Progenitor cell of endocrine pancreas (in vitro differentiated cells): ENCODE data around the gene IGF2BP3. TPM values are rescaled to one million over a fixed set of nuclear protein-coding genes. Genes with fewer than 3 reads are reported as not detected.

Experiments
- DNase-seq: peaks from one replicate; pipeline ENCODE4 v3.0.0; 2021; ENCODE audit warnings: low spot score; ENCODE audit not compliant: unreplicated experiment
- H3K27ac Mint-ChIP-seq: 2 replicates; pipeline ENCODE4 v1.8.0; 2021; ENCODE audit warnings: mild to moderate bottlenecking, moderate library complexity, mixed read lengths
- H3K27me3 Mint-ChIP-seq: 2 replicates; pipeline ENCODE4 v1.8.0; 2021; ENCODE audit warnings: mixed read lengths
- H3K36me3 Mint-ChIP-seq: 2 replicates; pipeline ENCODE4 v1.8.0; 2022; ENCODE audit warnings: mixed read lengths; ENCODE audit not compliant: insufficient read depth
- H3K4me1 Mint-ChIP-seq: 2 replicates; pipeline ENCODE4 v1.8.0; 2021; ENCODE audit warnings: low read depth, mixed read lengths
- H3K4me3 Mint-ChIP-seq: 2 replicates; pipeline ENCODE4 v1.8.0; 2021; ENCODE audit warnings: low read depth, mild to moderate bottlenecking, moderate library complexity, mixed read lengths
- H3K9me3 Mint-ChIP-seq: 2 replicates; pipeline ENCODE4 v1.8.0; 2021; ENCODE audit warnings: low read depth, mixed read lengths
- CTCF ChIP-seq: fragments of 200-600 bp; sonication (generic); IDR thresholded peaks from one replicate; pipeline ENCODE4 v1.5.0; 2021; ENCODE audit warnings: antibody characterized with exemption, mild to moderate bottlenecking; ENCODE audit not compliant: unreplicated experiment
- total RNA-seq: library from RNA; stranded (reverse); gene quantifications from 2 replicates; pipeline ENCODE4 v1.2.1, GENCODE V29; 2021

IGF2BP3 gene
- total RNA-seq, 1 donor from 2014 or later = 96.9 TPM

DNA sequence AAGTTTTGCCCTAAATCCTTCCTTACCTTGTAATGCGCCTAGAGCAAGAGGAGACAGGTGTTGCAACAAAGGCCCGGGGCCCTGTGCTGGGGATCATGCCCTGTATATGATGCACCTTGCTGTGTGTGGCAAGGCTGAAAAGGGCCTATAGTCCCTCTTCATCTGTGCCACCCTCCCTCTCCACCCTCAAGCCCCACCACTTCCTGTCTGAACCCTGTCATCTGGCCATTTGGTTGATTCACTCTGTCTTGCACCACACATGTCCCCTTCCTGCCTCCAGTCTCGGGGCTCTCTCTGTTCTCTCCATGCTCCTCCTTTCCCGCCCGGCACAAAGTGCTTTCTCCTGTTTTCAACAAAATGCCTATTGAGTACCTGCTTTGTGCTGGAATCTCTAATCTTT, 182.7 kb downstream of the IGF2BP3 start:
- no peak for DNase-seq
- H3K27ac Mint-ChIP-seq = no peak overlapping the region
- no peaks in the 10 kb centered on the region for H3K36me3 Mint-ChIP-seq
- H3K9me3 Mint-ChIP-seq = no peaks in the 10 kb centered on the region
- H3K4me3 Mint-ChIP-seq = no peak overlapping the region
- no peaks in the 10 kb centered on the region for H3K27me3 Mint-ChIP-seq
- H3K4me1 Mint-ChIP-seq = peaks cover 6% of the 10 kb centered on the region
- no peak for TF ChIP-seq CTCF

DNA sequence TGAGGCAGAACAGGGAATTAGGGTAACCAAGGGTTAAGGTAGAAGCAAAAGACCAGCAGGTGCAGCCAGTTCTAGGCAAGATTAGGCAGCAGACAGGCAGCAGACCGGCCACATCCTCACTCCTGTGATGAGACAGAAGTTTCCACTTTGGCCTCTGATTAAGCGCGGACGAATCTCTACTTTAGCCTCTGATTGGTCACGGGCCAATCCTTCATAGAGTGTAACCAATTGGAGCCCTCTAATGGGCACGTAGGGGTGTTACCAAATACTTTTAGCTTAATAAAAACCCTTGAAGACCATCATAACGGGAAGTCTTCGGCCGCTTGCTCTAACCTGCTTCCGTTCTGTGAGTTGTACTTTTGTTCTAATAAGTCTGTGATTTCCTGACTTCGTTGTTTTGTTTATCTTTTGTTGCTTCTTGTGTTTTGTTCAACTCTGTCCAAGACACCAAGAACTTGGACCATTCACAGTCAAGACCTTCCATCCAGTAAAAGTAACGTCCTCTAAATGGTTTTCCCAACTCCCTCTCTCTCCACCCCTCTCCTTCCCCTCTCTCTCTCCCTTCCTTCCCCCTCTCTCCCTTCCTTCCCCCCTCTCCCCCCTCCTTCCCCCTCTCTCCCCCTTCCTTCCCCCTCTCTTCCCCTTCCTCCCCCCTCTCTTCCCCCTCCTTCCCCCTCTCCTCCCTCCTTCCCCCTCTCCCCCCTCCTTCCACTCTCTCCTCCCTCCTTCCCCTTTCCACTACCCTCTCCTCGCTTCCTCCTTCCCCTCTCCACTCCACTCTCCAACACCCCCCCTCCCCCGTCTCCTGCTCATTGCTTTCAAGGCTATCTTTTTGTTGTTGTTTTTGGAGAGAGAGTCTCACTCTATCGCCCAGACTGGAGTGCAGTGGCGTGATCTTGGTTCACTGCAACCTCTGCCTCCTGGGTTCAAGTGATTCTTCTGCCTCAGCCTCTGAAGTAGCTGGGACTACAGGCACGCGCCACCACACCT, 184.3 kb downstream of the IGF2BP3 start:
- H3K4me3 Mint-ChIP-seq = no peak overlapping the region
- H3K27me3 Mint-ChIP-seq = no peaks in the 10 kb centered on the region

DNA sequence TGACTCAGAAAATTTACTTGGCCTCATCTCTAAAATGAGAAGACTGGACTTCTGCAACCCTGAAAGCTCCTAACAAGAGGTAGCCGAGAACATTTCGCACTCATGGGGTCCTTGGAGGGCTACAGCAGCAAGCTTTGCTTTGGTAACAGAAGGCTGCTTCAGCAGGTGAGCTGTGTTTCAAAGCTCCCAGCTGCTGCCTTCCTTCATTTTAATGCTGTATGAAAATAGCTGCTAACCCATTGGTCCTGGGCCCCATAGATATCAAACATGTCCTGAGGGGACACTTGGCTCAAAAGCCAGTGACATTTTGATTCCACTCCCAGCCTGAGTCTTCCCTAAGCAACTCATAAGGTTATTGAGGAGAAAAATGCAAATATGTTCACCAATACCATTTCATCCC, 185.4 kb downstream of the IGF2BP3 start:
- no peak for TF ChIP-seq CTCF
- no peak for DNase-seq
- H3K27ac Mint-ChIP-seq = peak overlapping the region; percentile 37
- H3K27me3 Mint-ChIP-seq = no peaks in the 10 kb centered on the region
- no peaks in the 10 kb centered on the region for H3K9me3 Mint-ChIP-seq
- H3K36me3 Mint-ChIP-seq = no peaks in the 10 kb centered on the region
- no peaks in the 10 kb centered on the region for H3K4me1 Mint-ChIP-seq
- no peak overlapping the region for H3K4me3 Mint-ChIP-seq

More for the DNA sequence above, 184.3 kb downstream of the IGF2BP3 start:
- Mint-ChIP-seq H3K36me3 (no peaks in the 10 kb centered on the region), H3K4me1 (no peaks in the 10 kb centered on the region), H3K27ac (no peak overlapping the region), H3K9me3 (no peaks in the 10 kb centered on the region)
- DNase-seq = no peak
- TF ChIP-seq CTCF = no peak

GRCh38 chr7:23283086-23283485, 187.2 kb downstream of the IGF2BP3 start:
- TF ChIP-seq CTCF = no peak
- no peak overlapping the region for H3K27ac Mint-ChIP-seq
- H3K9me3 Mint-ChIP-seq = no peaks in the 10 kb centered on the region
- no peaks in the 10 kb centered on the region for H3K36me3 Mint-ChIP-seq
- H3K4me1 Mint-ChIP-seq = no peaks in the 10 kb centered on the region
- DNase-seq = no peak
- H3K4me3 Mint-ChIP-seq = no peak overlapping the region
- no peaks in the 10 kb centered on the region for H3K27me3 Mint-ChIP-seq

DNA sequence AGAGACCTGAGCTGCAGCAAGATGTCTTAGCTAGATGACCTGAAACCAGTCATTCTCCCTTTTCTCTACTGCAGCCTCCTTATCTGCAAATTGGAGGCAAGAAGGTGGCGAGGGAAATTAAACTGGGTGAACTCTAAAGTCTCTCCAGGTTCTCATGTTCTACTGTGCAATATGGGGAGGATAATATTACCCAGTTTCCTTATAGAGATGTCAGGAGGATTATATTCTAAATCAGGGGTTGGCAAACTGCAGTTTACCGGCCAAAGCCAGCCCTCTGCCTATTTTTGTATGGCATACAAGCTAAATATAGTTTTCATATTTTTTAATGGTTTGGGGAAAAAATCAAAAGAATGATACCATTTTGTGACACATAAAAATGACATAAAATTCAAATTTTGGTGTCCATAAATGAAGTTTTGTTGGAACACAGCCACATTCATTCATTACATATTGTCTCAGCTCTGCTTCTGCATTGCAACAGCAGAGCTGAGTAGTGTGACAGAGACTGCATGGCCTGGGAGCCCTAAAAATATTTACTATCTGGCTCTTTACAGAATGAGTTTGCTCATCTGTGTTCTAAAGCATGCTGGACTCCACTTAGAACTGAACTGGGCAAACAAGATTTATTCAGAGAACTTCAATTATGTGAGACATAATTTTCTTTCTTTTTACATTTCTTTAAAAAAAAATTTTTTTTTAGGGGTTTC, 190.3 kb downstream of the IGF2BP3 start:
- H3K4me3 Mint-ChIP-seq = no peak overlapping the region
- no peak for DNase-seq
- H3K36me3 Mint-ChIP-seq = no peaks in the 10 kb centered on the region
- peak overlapping the region; percentile 16 for H3K27ac Mint-ChIP-seq
- no peak for TF ChIP-seq CTCF
- no peaks in the 10 kb centered on the region for H3K27me3 Mint-ChIP-seq
- H3K9me3 Mint-ChIP-seq = no peaks in the 10 kb centered on the region
- no peaks in the 10 kb centered on the region for H3K4me1 Mint-ChIP-seq
